HG03442 (cell line): Measurements from ENCODE around the gene EN2.

Experiments
- ATAC-seq: cut with Tn5 transposase; IDR thresholded peaks from one replicate; pipeline ENCODE4 v1.9.1; 2021; ENCODE audit warnings: mild to moderate bottlenecking, moderate library complexity; ENCODE audit not compliant: unreplicated experiment

EN2 gene

GRCh38 chr7:155450558-155450969, 7.4 kb upstream of the EN2 start:
- ATAC-seq = no peak

GRCh38 chr7:155450970-155451801, 6.7 kb upstream of the EN2 start:
- no peak for ATAC-seq

GRCh38 chr7:155451840-155452239, 6.1 kb upstream of the EN2 start:
- ATAC-seq = no peak

- ATAC-seq = no peak
These were observed 5.2 kb upstream of the EN2 start for GRCh38 chr7:155452505-155453295.

- ATAC-seq = no peak
These were observed 4.4 kb upstream of the EN2 start for GRCh38 chr7:155453296-155454182.

GRCh38 chr7:155454183-155455112, 3.5 kb upstream of the EN2 start:
- no peak for ATAC-seq

- ATAC-seq = no peak
These were observed 2.7 kb upstream of the EN2 start for GRCh38 chr7:155455132-155455693.

GRCh38 chr7:155455776-155456737, 1.9 kb upstream of the EN2 start:
- no peak for ATAC-seq

GRCh38 chr7:155456738-155457543, 988 bp upstream of the EN2 start:
- ATAC-seq = no peak

- no peak for ATAC-seq
These were observed 302 bp upstream of the EN2 start for GRCh38 chr7:155457544-155458110.

- no peak for ATAC-seq
These were observed 1.2 kb downstream of the EN2 start for GRCh38 chr7:155458878-155459699.

GRCh38 chr7:155459700-155460461, 2.0 kb downstream of the EN2 start:
- ATAC-seq = no peak

GRCh38 chr7:155460926-155461613, 3.1 kb downstream of the EN2 start:
- no peak for ATAC-seq

GRCh38 chr7:155461631-155462030, 3.7 kb downstream of the EN2 start:
- no peak for ATAC-seq

GRCh38 chr7:155462163-155462735, 4.3 kb downstream of the EN2 start:
- ATAC-seq = no peak
